ENCODE measurements around the gene MYCBPAP.

Gene MYCBPAP

GRCh38 chr17:50478391-50479381 is 29.6 kb upstream of the MYCBPAP start, which contains the start of gene RSAD1:
Gene RSAD1, plus strand, starts transcription at chr17:50478860. Its CDS starts 25 bp downstream, at chr17:50478885.
- peaks cover 23% of the 10 kb centered on the region for H3K27me3 ChIP-seq
- H3K9me3 ChIP-seq: no peaks in the 10 kb centered on the region
- peak within 1 kb of the TSS; percentile 80 for H3K27ac ChIP-seq
- peaks cover 45 to 49% of the 10 kb centered on the region in 2 experiments for H3K4me1 ChIP-seq (ENCODE audit: control insufficient read depth in 1 of 2, insufficient read depth in 1 of 2, low read depth in 1 of 2, low read length in 1 of 2)
- peak within 1 kb of the TSS; percentile 68 to 74 for H3K4me3 ChIP-seq (ENCODE audit: low read depth in 1 of 2, low read length in 1 of 2)
- H3K36me3 ChIP-seq: peaks cover 2% of the 10 kb centered on the region
- peak; percentile 80 for TF ChIP-seq CTCF (IDR thresholded peaks at IDR 0.05)

GRCh38 chr17:50479522-50480141 is 28.6 kb upstream of the MYCBPAP start:
- Histone ChIP-seq H3K9me3 (no peaks in the 10 kb centered on the region), H3K4me1 (ENCODE audit: control insufficient read depth in 1 of 2, insufficient read depth in 1 of 2, low read depth in 1 of 2, low read length in 1 of 2) (peaks cover 45 to 49% of the 10 kb centered on the region in 2 experiments), H3K36me3 (peaks cover 11% of the 10 kb centered on the region), H3K27me3 (peaks cover 20% of the 10 kb centered on the region), H3K4me3 (ENCODE audit: low read depth in 1 of 2, low read length in 1 of 2) (peak overlapping the region; percentile 68 to 74), H3K27ac (peak overlapping the region; percentile 80)
- peak; percentile 45 for TF ChIP-seq CTCF (IDR thresholded peaks at IDR 0.05)

- Histone ChIP-seq H3K36me3 (peaks cover 17% of the 10 kb centered on the region), H3K27ac (peak overlapping the region; percentile 80), H3K9me3 (no peaks in the 10 kb centered on the region), H3K4me1 (ENCODE audit: control insufficient read depth in 1 of 2, insufficient read depth in 1 of 2, low read depth in 1 of 2, low read length in 1 of 2) (peaks cover 45 to 49% of the 10 kb centered on the region in 2 experiments), H3K27me3 (peaks cover 13% of the 10 kb centered on the region), H3K4me3 (ENCODE audit: low read depth in 1 of 2, low read length in 1 of 2) (no peak overlapping the region)
- TF ChIP-seq CTCF (IDR thresholded peaks at IDR 0.05): no peak
Measured at GRCh38 chr17:50480142-50480764, 28.0 kb upstream of the MYCBPAP start.

GRCh38 chr17:50480854-50481490 is 27.3 kb upstream of the MYCBPAP start:
- TF ChIP-seq CTCF (IDR thresholded peaks at IDR 0.05): no peak
- peaks cover 45 to 49% of the 10 kb centered on the region in 2 experiments for H3K4me1 ChIP-seq (ENCODE audit: control insufficient read depth in 1 of 2, insufficient read depth in 1 of 2, low read depth in 1 of 2, low read length in 1 of 2)
- no peaks in the 10 kb centered on the region for H3K9me3 ChIP-seq
- peaks cover 25% of the 10 kb centered on the region for H3K36me3 ChIP-seq
- H3K27ac ChIP-seq: peak overlapping the region; percentile 80
- peaks cover 7% of the 10 kb centered on the region for H3K27me3 ChIP-seq
- no peak overlapping the region for H3K4me3 ChIP-seq (ENCODE audit: low read depth in 1 of 2, low read length in 1 of 2)

GRCh38 chr17:50481648-50482047 is 26.6 kb upstream of the MYCBPAP start:
- peaks cover under 1% of the 10 kb centered on the region for H3K27me3 ChIP-seq
- no peak overlapping the region for H3K4me3 ChIP-seq (ENCODE audit: low read depth in 1 of 2, low read length in 1 of 2)
- H3K9me3 ChIP-seq: no peaks in the 10 kb centered on the region
- no peak for TF ChIP-seq CTCF (IDR thresholded peaks at IDR 0.05)
- H3K36me3 ChIP-seq: peaks cover 25% of the 10 kb centered on the region
- peaks cover 45 to 49% of the 10 kb centered on the region in 2 experiments for H3K4me1 ChIP-seq (ENCODE audit: control insufficient read depth in 1 of 2, insufficient read depth in 1 of 2, low read depth in 1 of 2, low read length in 1 of 2)
- H3K27ac ChIP-seq: peak overlapping the region; percentile 80
